Left lobe of liver (tissue), 2 donors: Measurements from ENCODE around the gene CACHD1. TPM values are rescaled to one million over a fixed set of nuclear protein-coding genes. Genes with fewer than 3 reads are reported as not detected.

Experiments
- ATAC-seq: fragments of 200-7000 bp; cut with Tn5 transposase; one replicate; pipeline ENCODE4 v1.9.1; 2020; ENCODE audit warnings: mild to moderate bottlenecking, moderate library complexity
- DNase-seq: peaks from one replicate; pipeline ENCODE4 v3.0.0-alpha.2; 2020; ENCODE audit warnings: low spot score
- total RNA-seq: library from RNA; stranded (reverse); gene quantifications from one replicate; pipeline ENCODE4 v1.2.1, GENCODE V29; 2021
- donor health status: DM: no; HTN: no; CAD: no; lungs with moderate emphysema.
- donor health status: DM: no; HTN: yes; CAD: no.

The CACHD1 gene
- total RNA-seq, 1 donor from 2014 or later = 1.0 TPM

- ATAC-seq (peak; percentile 37), DNase-seq (no peak)
These were observed 50.0 kb downstream of the CACHD1 start for GRCh38 chr1:64519901-64520300.

- DNase-seq (no peak), ATAC-seq (no peak)
These were observed 52.8 kb downstream of the CACHD1 start for GRCh38 chr1:64522740-64523139.

- DNase-seq = no peak
- no peak for ATAC-seq
These were observed 53.7 kb downstream of the CACHD1 start for GRCh38 chr1:64523413-64524337.

GRCh38 chr1:64524614-64525013, 54.7 kb downstream of the CACHD1 start:
- DNase-seq = no peak
- ATAC-seq = no peak

GRCh38 chr1:64525116-64525686, 55.3 kb downstream of the CACHD1 start:
- no peak for DNase-seq
- ATAC-seq = no peak

- ATAC-seq (no peak), DNase-seq (no peak)
These were observed 56.4 kb downstream of the CACHD1 start for GRCh38 chr1:64526312-64526711.

- no peak for ATAC-seq
- DNase-seq = no peak
These were observed 57.2 kb downstream of the CACHD1 start for GRCh38 chr1:64527165-64527564.

GRCh38 chr1:64527786-64528185, 57.9 kb downstream of the CACHD1 start:
- DNase-seq (no peak), ATAC-seq (no peak)

GRCh38 chr1:64530969-64531692, 61.2 kb downstream of the CACHD1 start:
- ATAC-seq (peak; percentile 52), DNase-seq (no peak)

- ATAC-seq (no peak), DNase-seq (no peak)
These were observed 62.7 kb downstream of the CACHD1 start for GRCh38 chr1:64532646-64533045.

GRCh38 chr1:64535938-64536835, 66.3 kb downstream of the CACHD1 start:
- peak; percentile 74 for ATAC-seq
- peak; percentile 60 for DNase-seq

GRCh38 chr1:64536836-64537490, 67.0 kb downstream of the CACHD1 start:
- ATAC-seq = peak; percentile 85
- DNase-seq = peak; percentile 82

- ATAC-seq (no peak), DNase-seq (no peak)
These were observed 68.0 kb downstream of the CACHD1 start for GRCh38 chr1:64537942-64538341.

GRCh38 chr1:64538389-64538788, 68.5 kb downstream of the CACHD1 start:
- DNase-seq (no peak), ATAC-seq (no peak)

GRCh38 chr1:64539289-64539688, 69.4 kb downstream of the CACHD1 start:
- DNase-seq = no peak
- ATAC-seq = no peak

- DNase-seq (peak; percentile 70), ATAC-seq (peak; percentile 30)
These were observed 69.9 kb downstream of the CACHD1 start for GRCh38 chr1:64539781-64540218.

GRCh38 chr1:64540265-64540791, 70.4 kb downstream of the CACHD1 start:
- no peak for DNase-seq
- ATAC-seq = peak; percentile 15

GRCh38 chr1:64542118-64542517, 72.2 kb downstream of the CACHD1 start:
- DNase-seq (no peak), ATAC-seq (no peak)

GRCh38 chr1:64543831-64544230, 73.9 kb downstream of the CACHD1 start:
- DNase-seq (no peak), ATAC-seq (no peak)
